Ovary (tissue), 3 donors: ENCODE results near the gene CD207.

Experiments
- POLR2A ChIP-seq: fragments of 450-650 bp; IDR thresholded peaks from one replicate; pipeline ENCODE4 v1.6.1; 2017; ENCODE audit warnings: antibody characterized with exemption, mild to moderate bottlenecking, moderate library complexity
- TF ChIP-seq, protein P1 (sequence below), 3 donors: fragments of 450-650 bp in 2 of 3; fragments of 200-600 bp in 1 of 3; IDR thresholded peaks; one replicate each; pipeline versions ENCODE4 v1.5.1 to v1.8.0; 2016 to 2022; ENCODE audit warnings: antibody characterized with exemption in 3 of 3, mild to moderate bottlenecking in 1 of 3
- donor health status: DM: no; HTN: no; CAD: no.

DNA sequence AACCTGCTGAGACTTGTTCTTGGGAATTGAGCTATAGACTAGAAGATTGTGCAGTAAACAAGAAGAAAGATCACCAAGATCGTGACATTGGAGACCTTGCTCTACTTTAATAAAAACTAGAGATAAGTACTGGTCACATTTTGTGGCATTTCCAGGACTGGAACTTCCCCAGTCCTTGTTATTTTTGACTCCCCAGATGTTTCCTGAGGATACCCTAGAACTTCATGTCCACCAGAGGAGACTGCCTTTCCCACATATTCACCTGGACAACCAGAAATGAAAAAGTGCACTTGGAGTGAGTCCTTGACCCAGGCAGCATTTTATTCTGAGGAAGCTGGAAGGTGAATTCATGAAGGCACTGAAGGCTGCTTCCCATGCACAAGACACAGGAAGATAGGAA is 5.7 kb downstream of the CD207 start:
- TF ChIP-seq, protein P1, sequence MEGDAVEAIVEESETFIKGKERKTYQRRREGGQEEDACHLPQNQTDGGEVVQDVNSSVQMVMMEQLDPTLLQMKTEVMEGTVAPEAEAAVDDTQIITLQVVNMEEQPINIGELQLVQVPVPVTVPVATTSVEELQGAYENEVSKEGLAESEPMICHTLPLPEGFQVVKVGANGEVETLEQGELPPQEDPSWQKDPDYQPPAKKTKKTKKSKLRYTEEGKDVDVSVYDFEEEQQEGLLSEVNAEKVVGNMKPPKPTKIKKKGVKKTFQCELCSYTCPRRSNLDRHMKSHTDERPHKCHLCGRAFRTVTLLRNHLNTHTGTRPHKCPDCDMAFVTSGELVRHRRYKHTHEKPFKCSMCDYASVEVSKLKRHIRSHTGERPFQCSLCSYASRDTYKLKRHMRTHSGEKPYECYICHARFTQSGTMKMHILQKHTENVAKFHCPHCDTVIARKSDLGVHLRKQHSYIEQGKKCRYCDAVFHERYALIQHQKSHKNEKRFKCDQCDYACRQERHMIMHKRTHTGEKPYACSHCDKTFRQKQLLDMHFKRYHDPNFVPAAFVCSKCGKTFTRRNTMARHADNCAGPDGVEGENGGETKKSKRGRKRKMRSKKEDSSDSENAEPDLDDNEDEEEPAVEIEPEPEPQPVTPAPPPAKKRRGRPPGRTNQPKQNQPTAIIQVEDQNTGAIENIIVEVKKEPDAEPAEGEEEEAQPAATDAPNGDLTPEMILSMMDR (IDR thresholded peaks at IDR 0.05): no peak
- TF ChIP-seq POLR2A: no peak
